ENCODE data around the gene SORCS1.

The SORCS1 gene

GRCh38 chr10:106795619-106796018 lies 368.9 kb downstream of the SORCS1 start:
- DNase-seq, result no peak

GRCh38 chr10:106793617-106794016 lies 370.9 kb downstream of the SORCS1 start:
- DNase-seq, result no peak

DNA sequence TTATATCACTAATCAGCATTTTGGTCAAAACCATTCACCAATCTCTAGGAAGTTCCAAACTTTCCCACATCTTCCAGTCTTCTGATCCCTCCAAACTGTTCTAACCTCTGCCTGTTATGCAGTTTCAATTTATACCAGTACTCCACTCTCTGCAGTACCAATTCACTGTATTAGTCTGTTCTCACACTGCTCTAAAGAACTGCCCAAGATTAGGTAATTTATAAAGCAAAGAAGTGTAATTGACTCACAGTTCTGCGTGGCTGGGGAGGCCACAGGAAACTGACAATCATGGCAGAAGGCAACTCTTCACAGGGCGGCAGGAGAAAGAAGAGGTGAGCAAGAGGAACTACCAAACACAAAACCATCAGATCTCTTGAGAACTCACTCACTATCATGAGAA lies 374.9 kb downstream of the SORCS1 start:
- DNase-seq, result no peak

DNA sequence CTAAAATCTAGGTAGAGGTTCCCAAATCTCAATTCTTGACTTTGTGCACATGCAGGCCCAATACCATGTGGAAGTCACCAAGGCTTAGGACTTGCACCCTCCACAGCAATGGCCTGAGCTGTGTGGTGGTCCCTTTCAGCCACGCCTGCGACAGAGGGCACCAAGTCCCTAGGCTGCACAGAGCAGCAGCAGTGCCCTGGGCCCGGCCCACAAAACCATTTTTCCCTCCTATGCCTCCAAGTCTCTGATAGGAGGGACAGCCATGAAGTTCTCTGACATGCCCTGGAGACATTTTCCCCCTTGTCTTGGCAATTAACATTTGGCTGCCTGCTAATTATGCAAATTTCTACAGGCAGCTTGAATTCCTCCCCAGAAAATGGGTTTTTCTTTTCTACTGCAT lies 375.5 kb downstream of the SORCS1 start:
- no peak for DNase-seq

DNA sequence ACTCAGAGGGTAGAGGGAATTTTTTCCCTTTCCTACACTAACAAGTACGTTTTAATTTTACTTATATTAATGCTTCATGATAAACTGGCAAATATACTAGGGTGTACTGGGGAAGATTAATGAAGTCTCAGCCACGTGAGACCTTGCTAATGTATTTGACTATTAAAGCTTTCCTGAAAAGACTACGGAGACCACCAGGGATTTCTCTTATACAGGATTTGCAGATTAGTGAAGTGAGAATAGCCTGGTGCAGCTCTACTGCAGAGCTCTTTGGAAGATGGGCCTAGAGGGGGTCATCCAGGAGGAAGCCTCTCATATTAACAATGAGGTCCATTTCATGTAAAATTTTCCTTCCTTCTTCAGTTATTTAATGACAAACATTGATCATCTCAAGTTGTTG lies 379.0 kb downstream of the SORCS1 start:
- DNase-seq, result no peak

GRCh38 chr10:106780632-106781031 lies 383.9 kb downstream of the SORCS1 start:
- no peak for DNase-seq

- DNase-seq, result no peak
Observed at GRCh38 chr10:106777841-106778240, 386.7 kb downstream of the SORCS1 start.

GRCh38 chr10:106775127-106775526 lies 389.4 kb downstream of the SORCS1 start:
- no peak for DNase-seq

GRCh38 chr10:106772957-106773356 lies 391.5 kb downstream of the SORCS1 start:
- no peak for DNase-seq

- DNase-seq, result no peak
Observed at GRCh38 chr10:106771154-106771553, 393.4 kb downstream of the SORCS1 start.

GRCh38 chr10:106768204-106768603 lies 396.3 kb downstream of the SORCS1 start:
- no peak for DNase-seq

- DNase-seq, result no peak
Observed at GRCh38 chr10:106765928-106766327, 398.6 kb downstream of the SORCS1 start.

DNA sequence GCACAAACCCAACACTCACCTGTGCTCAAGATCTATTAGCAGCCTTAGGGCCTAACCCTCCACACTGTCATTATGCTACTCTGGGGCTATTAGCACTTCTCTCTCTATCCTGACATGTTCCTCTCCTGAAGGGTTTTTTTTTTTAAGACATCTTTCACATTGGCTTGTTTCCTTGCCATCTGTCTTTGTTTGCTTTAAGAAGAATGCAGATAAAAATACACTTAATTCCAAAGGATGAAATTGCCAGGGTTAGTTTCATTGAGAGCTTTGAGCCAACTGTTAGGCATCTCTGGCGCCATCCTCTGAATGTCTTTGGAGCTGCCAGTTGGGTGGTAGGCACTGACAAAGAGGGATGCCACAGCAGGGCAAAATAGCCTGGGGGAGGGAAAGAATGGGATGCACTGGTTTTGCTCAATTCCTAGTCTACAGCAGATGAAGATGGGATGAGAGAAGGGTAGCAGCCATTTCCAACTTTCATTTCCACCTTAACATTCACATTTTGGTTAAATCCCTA lies 399.2 kb downstream of the SORCS1 start:
- DNase-seq, result no peak

DNA sequence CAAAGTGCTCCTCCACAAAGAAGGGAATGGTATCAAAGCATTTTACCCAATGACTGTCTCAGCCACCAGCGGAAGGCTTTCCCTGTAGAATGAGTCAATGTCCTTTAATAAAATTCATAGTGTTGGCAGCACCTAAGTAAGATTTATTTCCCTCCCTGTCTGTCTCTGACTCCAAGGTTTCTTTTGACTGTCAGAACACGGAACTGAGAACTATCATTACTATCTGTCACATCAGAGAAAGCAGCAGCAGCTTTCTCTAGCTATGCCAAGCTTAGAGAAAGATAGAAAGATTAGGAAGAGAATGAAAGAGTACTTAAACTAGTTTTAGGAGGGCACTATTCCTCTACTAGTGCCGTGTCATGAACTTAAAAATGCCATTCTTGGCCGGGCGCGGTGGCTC lies 400.1 kb downstream of the SORCS1 start:
- DNase-seq, result no peak

DNA sequence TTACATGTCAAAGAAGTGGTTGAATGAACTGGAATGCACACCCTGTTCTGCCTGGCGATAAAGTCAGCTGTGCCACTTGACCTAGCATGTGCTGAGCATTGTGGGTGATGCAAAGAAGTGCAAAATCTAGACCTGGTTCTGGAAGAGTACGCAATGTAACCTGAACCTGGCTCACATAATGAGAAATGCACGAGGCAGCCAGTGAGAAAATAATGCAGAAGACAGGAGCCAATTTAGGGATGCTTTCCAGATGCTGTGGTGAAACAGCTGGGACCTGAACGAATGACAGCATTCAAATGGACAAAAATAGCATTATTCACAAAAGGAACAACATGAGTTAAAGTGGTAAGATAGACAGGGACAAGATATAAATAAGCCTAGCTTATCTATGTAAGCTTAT lies 402.6 kb downstream of the SORCS1 start:
- no peak for DNase-seq

DNA sequence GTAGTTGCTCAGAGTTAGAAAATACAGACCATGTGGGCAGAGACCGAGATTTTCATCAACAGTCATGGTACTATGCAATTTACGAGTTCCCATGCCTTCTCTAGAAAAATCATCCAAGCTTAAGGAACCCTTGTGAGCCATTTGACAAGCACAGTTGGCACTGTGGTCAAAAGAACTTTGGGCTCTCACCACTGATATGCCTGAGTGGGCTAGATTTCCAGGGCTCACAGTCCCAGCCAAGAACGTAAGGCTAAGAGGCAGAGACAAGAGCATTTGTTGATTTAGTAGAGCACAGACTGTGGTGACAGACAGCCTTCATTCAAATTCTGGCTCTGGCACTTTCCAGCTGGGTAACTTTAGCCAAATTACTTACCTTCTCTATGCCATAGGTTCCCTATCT lies 407.0 kb downstream of the SORCS1 start:
- DNase-seq, result no peak

- DNase-seq, result no peak
Observed at GRCh38 chr10:106751091-106751490, 413.4 kb downstream of the SORCS1 start.

DNA sequence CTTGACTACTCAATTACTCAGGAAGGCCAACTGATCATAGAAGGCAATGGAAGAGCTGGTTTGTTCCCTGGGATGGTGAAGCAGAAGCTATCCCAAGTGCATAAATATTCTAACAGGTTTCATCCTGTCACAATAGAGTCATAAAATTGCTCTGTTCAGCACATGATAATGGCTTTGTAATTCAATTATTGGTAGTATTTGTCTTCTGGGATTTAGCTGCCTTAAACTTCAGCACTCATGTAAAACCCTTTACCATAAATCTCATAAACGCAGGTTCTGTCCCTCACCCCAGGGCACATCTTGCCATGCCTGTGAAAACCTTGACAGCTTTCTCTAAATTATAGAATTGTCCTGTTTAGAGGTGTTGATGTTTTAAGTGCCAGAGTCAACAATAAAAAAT lies 417.6 kb downstream of the SORCS1 start:
- DNase-seq, result no peak

- DNase-seq, result no peak
Observed at GRCh38 chr10:106741006-106741530, 423.4 kb downstream of the SORCS1 start.

DNA sequence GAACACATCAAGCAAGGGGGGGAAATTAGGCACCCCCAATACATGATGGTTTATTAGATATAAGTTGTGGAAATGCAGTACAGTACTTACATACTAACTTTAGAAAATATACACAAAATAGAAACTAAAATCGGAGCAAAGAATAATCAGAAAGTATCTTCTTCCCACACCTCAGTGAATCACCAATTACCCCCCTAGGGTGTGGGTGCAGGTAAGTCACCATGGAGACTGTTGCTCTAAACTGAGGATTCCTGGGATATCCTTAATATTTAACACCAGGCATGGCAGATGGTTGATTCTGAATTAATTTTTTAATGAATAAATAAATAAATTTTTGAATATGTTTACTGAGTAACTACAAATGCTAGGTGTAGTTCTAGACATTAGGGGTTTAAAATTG lies 424.4 kb downstream of the SORCS1 start:
- DNase-seq, result no peak

DNA sequence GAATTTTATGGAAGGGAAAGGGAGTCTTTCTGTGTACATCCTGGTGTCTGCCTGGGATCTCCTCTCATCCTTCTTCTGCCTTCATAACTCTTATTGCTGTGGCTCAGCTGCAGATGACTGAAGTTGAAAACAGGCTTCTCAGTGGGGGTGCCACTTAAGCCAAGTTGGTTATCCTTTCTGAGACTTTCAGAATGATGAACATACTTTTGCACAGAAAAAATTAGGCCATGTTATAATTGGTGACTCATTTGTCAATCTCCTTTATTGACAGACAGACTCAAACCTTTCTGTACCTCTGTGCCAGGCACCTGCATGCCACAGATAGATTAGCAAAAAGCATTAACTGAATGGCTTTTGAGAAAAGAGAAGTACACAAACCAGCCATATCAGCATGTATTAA lies 430.3 kb downstream of the SORCS1 start:
- no peak for DNase-seq

DNA sequence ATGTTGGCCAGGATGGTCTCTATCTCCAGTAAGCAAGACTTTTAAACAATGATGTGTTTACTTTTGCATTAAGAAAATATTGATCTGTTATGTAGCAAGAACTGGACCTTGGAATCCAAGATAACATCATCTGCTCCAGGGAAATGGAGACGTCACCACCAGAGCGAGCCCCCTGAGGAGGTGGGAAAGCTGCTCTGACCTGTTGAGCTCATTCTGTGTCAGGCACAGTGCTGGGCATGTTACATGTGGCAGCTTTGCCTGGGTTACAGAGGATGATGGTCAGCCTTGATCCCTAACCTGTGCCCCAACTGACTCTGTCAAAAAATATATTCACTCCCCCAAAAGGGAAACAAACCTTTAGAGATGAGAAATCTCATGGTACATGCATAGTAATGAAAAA lies 436.3 kb downstream of the SORCS1 start:
- no peak for DNase-seq

GRCh38 chr10:106727170-106727569 lies 437.3 kb downstream of the SORCS1 start:
- no peak for DNase-seq

GRCh38 chr10:106722524-106722923 lies 442.0 kb downstream of the SORCS1 start:
- DNase-seq, result no peak

- DNase-seq, result no peak
Observed at GRCh38 chr10:106720683-106721082, 443.8 kb downstream of the SORCS1 start.

DNA sequence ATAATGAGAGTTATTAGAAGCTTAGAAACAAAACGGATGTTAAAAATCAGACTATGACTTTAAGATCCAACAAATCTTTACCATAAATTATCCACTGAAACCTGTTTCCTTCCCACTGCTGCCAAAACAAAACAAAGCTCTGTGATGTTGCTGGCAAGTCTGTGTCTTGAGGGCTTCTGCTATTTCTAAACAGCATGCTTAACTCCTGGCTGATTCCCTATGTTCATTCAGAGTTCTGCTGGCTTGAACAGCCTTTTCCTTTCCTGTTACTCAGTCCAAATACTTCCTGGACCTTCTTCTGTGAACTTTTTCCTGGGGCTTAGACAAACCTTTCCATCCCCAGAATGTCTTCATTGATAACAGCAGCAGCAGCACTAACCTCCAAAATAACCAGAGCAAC lies 448.1 kb downstream of the SORCS1 start:
- DNase-seq, result no peak
